CD4-positive, alpha-beta memory T cell (primary cell): ENCODE results near the gene MAP7. TPM values are rescaled to one million over a fixed set of nuclear protein-coding genes. Genes with fewer than 3 reads are reported as not detected.

ENCODE experiments used
- CTCF ChIA-PET: fragments of 350-600 bp; sonication (Branson Sonifier 250); formaldehyde crosslinking; loops from one replicate; lab custom pipeline; 2021; ENCODE audit warnings: inconsistent platforms; ENCODE audit not compliant: partially characterized antibody; lab: Charles Lee
- POLR2A ChIA-PET: fragments of 350-600 bp; sonication (Branson Sonifier 250); formaldehyde crosslinking; loops from one replicate; lab custom pipeline; 2021; ENCODE audit not compliant: partially characterized antibody; lab: Charles Lee
- DNase-seq, 5 donors: peaks; one replicate each; pipeline versions ENCODE4 v3.0.0 to v3.0.0-alpha.2; 2020 to 2022; ENCODE audit warnings: mixed read lengths in 1 of 5
- H3K27ac ChIP-seq: one replicate; pipeline ENCODE4 v1.7.0; 2013; ENCODE audit warnings: low read depth, low read length
- H3K27me3 ChIP-seq: 2 replicates; pipeline ENCODE4 v1.7.0; 2013; ENCODE audit warnings: mild to moderate bottlenecking, low read length, moderate library complexity; ENCODE audit not compliant: insufficient read depth
- H3K36me3 ChIP-seq: 2 replicates; pipeline ENCODE4 v1.7.0; 2013; ENCODE audit warnings: mild to moderate bottlenecking, low read length, moderate library complexity; ENCODE audit not compliant: insufficient read depth
- H3K4me1 ChIP-seq: 2 replicates; pipeline ENCODE4 v1.7.0; 2013; ENCODE audit warnings: mild to moderate bottlenecking, low read length, moderate library complexity; ENCODE audit not compliant: insufficient read depth
- H3K4me3 ChIP-seq, 2 donors: one replicate each; pipeline ENCODE4 v1.7.0; 2013; ENCODE audit warnings: low read length in 2 of 2, mild to moderate bottlenecking in 1 of 2
- H3K9me3 ChIP-seq, 2 donors: one replicate each; pipeline ENCODE4 v1.7.0; 2013; ENCODE audit warnings: low read length in 2 of 2, control low read depth in 1 of 2; ENCODE audit not compliant: control insufficient read depth in 1 of 2
- H3K27ac Mint-ChIP-seq, 7 donors: one replicate each; pipeline ENCODE4 v1.8.0; 2020 to 2021; ENCODE audit warnings: mixed read lengths in 7 of 7, mild to moderate bottlenecking in 6 of 7, inconsistent platforms in 3 of 7, moderate library complexity in 3 of 7
- H3K27me3 Mint-ChIP-seq, 2 donors: one replicate each; pipeline ENCODE4 v1.8.0; 2020 to 2021; ENCODE audit warnings: mixed read lengths in 2 of 2
- H3K36me3 Mint-ChIP-seq, 2 donors: one replicate each; pipeline ENCODE4 v1.8.0; 2020 to 2021; ENCODE audit warnings: mixed read lengths in 2 of 2, inconsistent platforms in 1 of 2, mild to moderate bottlenecking in 1 of 2
- H3K4me1 Mint-ChIP-seq, 4 donors: one replicate each; pipeline ENCODE4 v1.8.0; 2020 to 2021; ENCODE audit warnings: mixed read lengths in 4 of 4, mild to moderate bottlenecking in 1 of 4
- H3K4me3 Mint-ChIP-seq, 8 donors: one replicate each; pipeline ENCODE4 v1.8.0; 2020 to 2021; ENCODE audit warnings: mixed read lengths in 8 of 8, mild to moderate bottlenecking in 7 of 8, moderate library complexity in 6 of 8, inconsistent platforms in 3 of 8
- H3K9me3 Mint-ChIP-seq, 8 donors: one replicate each; pipeline ENCODE4 v1.8.0; 2020 to 2021; ENCODE audit warnings: mixed read lengths in 8 of 8, mild to moderate bottlenecking in 5 of 8, inconsistent platforms in 3 of 8, moderate library complexity in 1 of 8
- intact Hi-C: fragments of 100-400 bp; cut with micrococcal nuclease; formaldehyde crosslinking; loops from one replicate; pipeline ENCODE4 v1.15.1; 2023
- polyA plus RNA-seq, 2 donors: library from polyadenylated mRNA; unstranded; fragments of 300-500 nt; fragmentation: Illumina TruSeq; gene quantifications; one replicate each; pipeline ENCODE4 v1.2.3, GENCODE V29; 2021
- total RNA-seq, 2 experiments: library from RNA; stranded (reverse); gene quantifications; one replicate each; pipeline ENCODE4 v1.2.3, GENCODE V29; 2021

The MAP7 gene
- total and polyA plus RNA-seq, 4 experiments from 2014 or later = 0.55 to 1.5 (median 0.65) TPM

- POLR2A ChIA-PET = no interaction called here
- Histone ChIP-seq H3K36me3 (no peaks in the 10 kb centered on the region), H3K9me3 (no peaks in the 10 kb centered on the region), H3K27me3 (peaks cover 5% of the 10 kb centered on the region), H3K27ac (no peak overlapping the region), H3K4me3 (no peak overlapping the region), H3K4me1 (peaks cover 4% of the 10 kb centered on the region)
- H3K27ac Mint-ChIP-seq = no peak overlapping the region
- no peaks in the 10 kb centered on the region for H3K36me3 Mint-ChIP-seq
- peaks cover 5 to 8% (median 6%) of the 10 kb centered on the region in 4 donors for H3K4me1 Mint-ChIP-seq
- intact Hi-C loops = no loop called here
- DNase-seq = no peak
- CTCF ChIA-PET = no interaction called here
- no peak overlapping the region for H3K4me3 Mint-ChIP-seq
- peaks cover 3 to 7% of the 10 kb centered on the region in 2 donors for H3K27me3 Mint-ChIP-seq
- H3K9me3 Mint-ChIP-seq = no peaks in the 10 kb centered on the region
These were observed 28.8 kb downstream of the MAP7 start for GRCh38 chr6:136521427-136521826.

GRCh38 chr6:136520517-136520916, 29.7 kb downstream of the MAP7 start:
- Histone ChIP-seq H3K9me3 (no peaks in the 10 kb centered on the region), H3K4me1 (no peaks in the 10 kb centered on the region), H3K27me3 (peaks cover 5% of the 10 kb centered on the region), H3K4me3 (no peak overlapping the region), H3K36me3 (no peaks in the 10 kb centered on the region), H3K27ac (no peak overlapping the region)
- CTCF ChIA-PET = no interaction called here
- Mint-ChIP-seq H3K9me3 (no peaks in the 10 kb centered on the region), H3K27me3 (peaks cover 2 to 7% of the 10 kb centered on the region in 2 donors), H3K4me1 (peaks cover 0 to 2% (median under 1%) of the 10 kb centered on the region in 4 donors), H3K27ac (no peak overlapping the region), H3K36me3 (no peaks in the 10 kb centered on the region), H3K4me3 (no peak overlapping the region)
- no peak for DNase-seq
- POLR2A ChIA-PET = no interaction called here
- intact Hi-C loops = no loop called here

GRCh38 chr6:136517582-136517981, 32.6 kb downstream of the MAP7 start:
- Mint-ChIP-seq H3K9me3 (no peaks in the 10 kb centered on the region), H3K4me3 (no peak overlapping the region), H3K36me3 (no peaks in the 10 kb centered on the region), H3K4me1 (no peaks in the 10 kb centered on the region), H3K27me3 (peaks cover 5 to 10% of the 10 kb centered on the region in 2 donors), H3K27ac (no peak overlapping the region)
- H3K4me1 ChIP-seq = no peaks in the 10 kb centered on the region
- CTCF ChIA-PET = no interaction called here
- no peak overlapping the region for H3K27ac ChIP-seq
- no peak for DNase-seq
- H3K27me3 ChIP-seq = peaks cover 5% of the 10 kb centered on the region
- intact Hi-C loops = no loop called here
- H3K4me3 ChIP-seq = no peak overlapping the region
- H3K36me3 ChIP-seq = no peaks in the 10 kb centered on the region
- H3K9me3 ChIP-seq = no peaks in the 10 kb centered on the region
- POLR2A ChIA-PET = no interaction called here

GRCh38 chr6:136517002-136517401, 33.2 kb downstream of the MAP7 start:
- H3K27ac ChIP-seq = no peak overlapping the region
- Mint-ChIP-seq H3K27me3 (peaks cover 5 to 10% of the 10 kb centered on the region in 2 donors), H3K36me3 (no peaks in the 10 kb centered on the region), H3K4me1 (no peaks in the 10 kb centered on the region), H3K27ac (no peak overlapping the region), H3K4me3 (no peak overlapping the region), H3K9me3 (no peaks in the 10 kb centered on the region)
- H3K4me3 ChIP-seq = no peak overlapping the region
- H3K27me3 ChIP-seq = peaks cover 5% of the 10 kb centered on the region
- CTCF ChIA-PET = no interaction called here
- POLR2A ChIA-PET = no interaction called here
- intact Hi-C loops = no loop called here
- no peaks in the 10 kb centered on the region for H3K36me3 ChIP-seq
- H3K4me1 ChIP-seq = no peaks in the 10 kb centered on the region
- no peaks in the 10 kb centered on the region for H3K9me3 ChIP-seq
- DNase-seq = no peak

- Histone ChIP-seq H3K36me3 (no peaks in the 10 kb centered on the region), H3K4me1 (peaks cover 6% of the 10 kb centered on the region), H3K9me3 (no peaks in the 10 kb centered on the region), H3K27ac (no peak overlapping the region), H3K27me3 (peaks cover 5% of the 10 kb centered on the region), H3K4me3 (no peak overlapping the region)
- POLR2A ChIA-PET = no interaction called here
- H3K4me3 Mint-ChIP-seq = no peak overlapping the region
- intact Hi-C loops = no loop called here
- DNase-seq = no peak
- H3K36me3 Mint-ChIP-seq = no peaks in the 10 kb centered on the region
- no peaks in the 10 kb centered on the region for H3K9me3 Mint-ChIP-seq
- peaks cover 5 to 10% of the 10 kb centered on the region in 2 donors for H3K27me3 Mint-ChIP-seq
- H3K4me1 Mint-ChIP-seq = peaks cover 11 to 14% (median 11%) of the 10 kb centered on the region in 4 donors
- H3K27ac Mint-ChIP-seq = no peak overlapping the region
- CTCF ChIA-PET = no interaction called here
These were observed 35.6 kb downstream of the MAP7 start for GRCh38 chr6:136514591-136514990.

- H3K36me3 Mint-ChIP-seq = no peaks in the 10 kb centered on the region
- peaks cover 11 to 14% (median 11%) of the 10 kb centered on the region in 4 donors for H3K4me1 Mint-ChIP-seq
- H3K27me3 Mint-ChIP-seq = peaks cover 4 to 9% of the 10 kb centered on the region in 2 donors
- Histone ChIP-seq H3K9me3 (no peaks in the 10 kb centered on the region), H3K4me3 (no peak overlapping the region), H3K36me3 (no peaks in the 10 kb centered on the region), H3K27me3 (no peaks in the 10 kb centered on the region), H3K27ac (no peak overlapping the region), H3K4me1 (peaks cover 6% of the 10 kb centered on the region)
- no peak for DNase-seq
- no peaks in the 10 kb centered on the region for H3K9me3 Mint-ChIP-seq
- POLR2A ChIA-PET = no interaction called here
- CTCF ChIA-PET = no interaction called here
- no peak overlapping the region for H3K27ac Mint-ChIP-seq
- intact Hi-C loops = no loop called here
- H3K4me3 Mint-ChIP-seq = no peak overlapping the region
These were observed 38.3 kb downstream of the MAP7 start for GRCh38 chr6:136511926-136512325.

- Mint-ChIP-seq H3K4me3 (no peak overlapping the region), H3K27ac (no peak overlapping the region), H3K4me1 (peaks cover 11 to 14% (median 11%) of the 10 kb centered on the region in 4 donors), H3K36me3 (no peaks in the 10 kb centered on the region), H3K27me3 (peaks cover 0 to 9% of the 10 kb centered on the region in 2 donors), H3K9me3 (no peaks in the 10 kb centered on the region)
- CTCF ChIA-PET = no interaction called here
- H3K4me1 ChIP-seq = peaks cover 6% of the 10 kb centered on the region
- POLR2A ChIA-PET = no interaction called here
- DNase-seq = no peak
- H3K36me3 ChIP-seq = no peaks in the 10 kb centered on the region
- no peak overlapping the region for H3K4me3 ChIP-seq
- H3K27me3 ChIP-seq = no peaks in the 10 kb centered on the region
- intact Hi-C loops = no loop called here
- no peak overlapping the region for H3K27ac ChIP-seq
- H3K9me3 ChIP-seq = no peaks in the 10 kb centered on the region
These were observed 38.8 kb downstream of the MAP7 start for GRCh38 chr6:136511397-136511796.

GRCh38 chr6:136510782-136511181, 39.4 kb downstream of the MAP7 start:
- Mint-ChIP-seq H3K27me3 (peaks cover 0 to 9% of the 10 kb centered on the region in 2 donors), H3K9me3 (no peaks in the 10 kb centered on the region), H3K4me3 (peak overlapping the region in 1 of 8 donors; percentile 3), H3K27ac (peak overlapping the region in 2 of 7 donors; percentile 2 to 6), H3K4me1 (peaks cover 11 to 14% (median 11%) of the 10 kb centered on the region in 4 donors), H3K36me3 (no peaks in the 10 kb centered on the region)
- peak in 2 of 5 donors; percentile 10 to 33 for DNase-seq
- POLR2A ChIA-PET = no interaction called here
- Histone ChIP-seq H3K4me3 (no peak overlapping the region), H3K9me3 (no peaks in the 10 kb centered on the region), H3K27me3 (no peaks in the 10 kb centered on the region), H3K4me1 (peaks cover 6% of the 10 kb centered on the region), H3K27ac (no peak overlapping the region), H3K36me3 (no peaks in the 10 kb centered on the region)
- CTCF ChIA-PET = no interaction called here
- intact Hi-C loops = no loop called here
